ENCODE data around the gene GREM2. TPM values are rescaled to one million over a fixed set of nuclear protein-coding genes. Genes with fewer than 3 reads are reported as not detected.

GREM2 gene
- total RNA-seq, 2 experiments from 2014 or later = 0.16 to 0.28 TPM

DNA sequence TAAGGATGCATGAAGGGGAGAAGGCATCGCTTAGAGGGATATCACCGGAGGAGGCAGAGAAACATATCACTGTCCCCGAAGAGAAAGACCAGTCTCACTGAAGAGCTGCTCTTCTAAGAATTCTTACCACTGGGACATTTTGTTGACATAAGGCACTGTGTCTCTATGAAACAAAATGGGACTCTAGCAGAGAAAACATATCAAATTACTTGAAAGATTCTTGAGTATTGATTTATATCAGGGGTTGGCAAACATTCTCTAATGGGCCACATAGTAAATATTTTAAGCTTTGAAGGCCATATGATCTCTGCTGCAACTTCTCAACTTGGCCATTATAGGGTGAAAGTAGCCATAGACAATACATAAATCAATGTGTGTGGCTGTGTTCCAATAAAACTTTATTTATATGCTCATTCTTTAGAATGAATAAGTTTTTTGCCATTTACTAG lies 41.0 kb upstream of the GREM2 start:
- H3K36me3 ChIP-seq (ENCODE audit: insufficient read depth, low read length) = no peaks in the 10 kb centered on the region
- no peaks in the 10 kb centered on the region for H3K27me3 ChIP-seq (ENCODE audit: control insufficient read depth in 1 of 2, insufficient read depth in 2 of 2, low read length in 2 of 2)
- no peaks in the 10 kb centered on the region for H3K4me1 ChIP-seq (ENCODE audit: insufficient read depth, low read length)
- no peak overlapping the region for H3K27ac ChIP-seq (ENCODE audit: low read depth in 1 of 2, low read length in 2 of 2)
- TF ChIP-seq CTCF (IDR thresholded peaks at IDR 0.05) = no peak
- no peaks in the 10 kb centered on the region for H3K9me3 Mint-ChIP-seq
- no peaks in the 10 kb centered on the region for H3K27me3 Mint-ChIP-seq
- ChIA-PET POLR2A (no interaction called here), CTCF (no interaction called here)
- H3K4me3 ChIP-seq (ENCODE audit: low read length) = no peak overlapping the region
- DNase-seq = no peak
- H3K27ac Mint-ChIP-seq = no peak overlapping the region
- peaks cover 0 to 8% of the 10 kb centered on the region in 2 experiments for H3K9me3 ChIP-seq (ENCODE audit: control insufficient read depth in 1 of 2, insufficient read depth in 1 of 2, low read length in 2 of 2)
- no peak overlapping the region for H3K4me3 Mint-ChIP-seq
- no peaks in the 10 kb centered on the region for H3K4me1 Mint-ChIP-seq (ENCODE audit: low read depth)
- no peak for ATAC-seq (ENCODE audit: poor library complexity)
- intact Hi-C loops (cut with DNase I, micrococcal nuclease) = no loop called here
- H3K36me3 Mint-ChIP-seq (ENCODE audit: low read depth) = no peaks in the 10 kb centered on the region

DNA sequence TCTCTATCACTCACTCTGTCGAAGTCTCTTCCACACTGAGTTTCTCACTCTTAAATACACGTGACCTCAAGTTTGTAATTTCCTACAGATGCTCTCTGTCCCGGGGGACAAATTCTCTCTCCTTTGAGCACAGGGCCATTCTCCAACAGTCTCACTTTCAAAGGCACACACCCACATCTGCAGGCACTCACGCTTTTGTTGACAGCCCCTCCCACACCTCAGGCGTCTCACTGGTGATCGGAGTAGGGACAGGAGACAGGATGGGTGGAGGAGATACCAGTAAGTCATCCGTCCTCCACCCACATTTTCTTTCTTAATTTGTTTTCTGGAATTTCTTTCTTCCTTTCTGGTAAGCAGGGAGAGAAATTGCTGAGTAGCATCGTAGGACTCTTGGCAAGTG lies 40.6 kb upstream of the GREM2 start:
- Histone ChIP-seq H3K27ac (ENCODE audit: low read depth in 1 of 2, low read length in 2 of 2) (no peak overlapping the region), H3K4me3 (ENCODE audit: low read length) (no peak overlapping the region), H3K4me1 (ENCODE audit: insufficient read depth, low read length) (no peaks in the 10 kb centered on the region), H3K27me3 (ENCODE audit: control insufficient read depth in 1 of 2, insufficient read depth in 2 of 2, low read length in 2 of 2) (no peaks in the 10 kb centered on the region), H3K36me3 (ENCODE audit: insufficient read depth, low read length) (no peaks in the 10 kb centered on the region), H3K9me3 (ENCODE audit: control insufficient read depth in 1 of 2, insufficient read depth in 1 of 2, low read length in 2 of 2) (peaks cover 0 to 8% of the 10 kb centered on the region in 2 experiments)
- intact Hi-C loops (cut with DNase I, micrococcal nuclease) = no loop called here
- ChIA-PET CTCF (no interaction called here), POLR2A (no interaction called here)
- DNase-seq = peak in 1 of 14 experiments; percentile 29
- no peaks in the 10 kb centered on the region for H3K4me1 Mint-ChIP-seq (ENCODE audit: low read depth)
- TF ChIP-seq CTCF (IDR thresholded peaks at IDR 0.05) = no peak
- H3K9me3 Mint-ChIP-seq = no peaks in the 10 kb centered on the region
- no peak overlapping the region for H3K4me3 Mint-ChIP-seq
- no peaks in the 10 kb centered on the region for H3K27me3 Mint-ChIP-seq
- no peak overlapping the region for H3K27ac Mint-ChIP-seq
- no peaks in the 10 kb centered on the region for H3K36me3 Mint-ChIP-seq (ENCODE audit: low read depth)
- no peak for ATAC-seq (ENCODE audit: poor library complexity)

DNA sequence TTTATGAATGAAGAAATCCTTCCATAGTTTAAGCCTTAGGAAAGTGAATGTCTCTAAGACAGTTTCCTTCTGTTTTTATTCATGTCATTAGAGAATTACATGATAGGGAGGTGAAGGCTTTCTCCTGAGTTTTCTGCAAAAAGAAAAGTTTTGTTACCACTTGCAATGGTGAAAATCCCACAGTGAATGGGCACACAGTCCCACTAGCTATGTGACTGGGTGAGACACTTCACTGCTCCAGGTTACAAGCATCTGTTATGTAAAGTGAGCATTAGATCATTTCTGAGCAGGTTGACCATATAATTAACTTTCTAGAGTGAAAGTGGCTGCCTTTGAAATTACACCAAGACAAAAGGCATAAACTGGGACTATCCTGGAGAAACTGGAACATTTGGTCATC lies 38.9 kb upstream of the GREM2 start:
- intact Hi-C loops (cut with DNase I, micrococcal nuclease) = no loop called here
- Mint-ChIP-seq H3K27me3 (no peaks in the 10 kb centered on the region), H3K4me1 (ENCODE audit: low read depth) (no peaks in the 10 kb centered on the region), H3K4me3 (no peak overlapping the region), H3K9me3 (no peaks in the 10 kb centered on the region), H3K27ac (no peak overlapping the region), H3K36me3 (ENCODE audit: low read depth) (no peaks in the 10 kb centered on the region)
- DNase-seq (no peak), ATAC-seq (ENCODE audit: poor library complexity) (no peak)
- peaks cover 0 to 8% of the 10 kb centered on the region in 2 experiments for H3K9me3 ChIP-seq (ENCODE audit: control insufficient read depth in 1 of 2, insufficient read depth in 1 of 2, low read length in 2 of 2)
- no peaks in the 10 kb centered on the region for H3K4me1 ChIP-seq (ENCODE audit: insufficient read depth, low read length)
- H3K4me3 ChIP-seq (ENCODE audit: low read length) = no peak overlapping the region
- POLR2A ChIA-PET = no interaction called here
- no peak for TF ChIP-seq CTCF (IDR thresholded peaks at IDR 0.05)
- no peak overlapping the region for H3K27ac ChIP-seq (ENCODE audit: low read depth in 1 of 2, low read length in 2 of 2)
- CTCF ChIA-PET = no interaction called here
- no peaks in the 10 kb centered on the region for H3K27me3 ChIP-seq (ENCODE audit: control insufficient read depth in 1 of 2, insufficient read depth in 2 of 2, low read length in 2 of 2)
- no peaks in the 10 kb centered on the region for H3K36me3 ChIP-seq (ENCODE audit: insufficient read depth, low read length)
